GM12873 (cell line): Measurements from ENCODE around the gene CAPN2.

Source experiments
- TF ChIP-seq, protein P1 (sequence below): IDR thresholded peaks from 2 replicates; pipeline ENCODE4 v1.5.1; 2012; ENCODE audit warnings: low read depth, mild to moderate bottlenecking, moderate library complexity, low read length, control low read depth; ENCODE audit not compliant: insufficient read depth; ENCODE audit errors: missing control alignments

CAPN2 gene

DNA sequence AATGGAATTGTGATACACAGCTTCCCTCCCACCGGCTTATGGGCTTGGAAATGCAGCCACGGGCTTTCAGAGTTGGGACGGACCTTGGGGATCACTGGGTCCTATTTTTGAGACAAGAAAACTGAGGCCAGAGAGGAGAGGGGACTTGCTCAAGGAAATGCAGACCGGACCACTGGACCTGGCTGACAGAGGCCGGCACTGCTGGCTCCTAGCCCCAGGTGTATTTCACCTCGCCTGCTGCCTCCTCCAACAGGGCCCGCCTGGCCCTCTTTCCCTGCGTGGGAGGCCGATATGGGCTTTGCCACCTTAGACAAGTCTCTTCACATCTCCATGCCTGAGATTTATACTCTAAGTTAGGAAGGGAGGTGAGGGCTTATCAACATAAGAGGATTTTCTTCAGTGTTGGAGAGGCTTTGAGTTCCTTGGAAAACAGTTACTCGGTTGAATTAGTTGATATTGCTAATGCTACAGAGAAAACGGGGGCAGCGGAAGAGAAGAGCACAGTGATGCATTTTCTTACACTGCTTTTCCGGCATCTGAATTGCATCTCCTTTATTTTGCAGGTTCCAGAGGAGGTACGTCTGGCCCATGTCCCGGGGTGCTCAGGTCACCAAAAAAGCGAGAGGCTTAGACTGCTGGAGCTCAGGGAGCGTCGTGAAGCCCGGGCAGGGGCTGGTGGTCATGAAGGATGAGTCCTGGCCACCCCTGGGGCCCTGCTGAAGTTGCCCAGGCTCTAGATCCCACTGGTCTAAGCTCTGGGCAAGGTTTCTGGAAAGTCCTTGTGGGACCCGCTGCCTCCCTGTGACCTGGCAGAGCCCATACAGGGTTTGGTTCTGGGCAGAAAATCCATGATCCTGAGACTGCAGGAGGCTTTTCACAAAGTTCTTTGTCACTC lies 44.7 kb downstream of the CAPN2 start:
- TF ChIP-seq, protein P1, sequence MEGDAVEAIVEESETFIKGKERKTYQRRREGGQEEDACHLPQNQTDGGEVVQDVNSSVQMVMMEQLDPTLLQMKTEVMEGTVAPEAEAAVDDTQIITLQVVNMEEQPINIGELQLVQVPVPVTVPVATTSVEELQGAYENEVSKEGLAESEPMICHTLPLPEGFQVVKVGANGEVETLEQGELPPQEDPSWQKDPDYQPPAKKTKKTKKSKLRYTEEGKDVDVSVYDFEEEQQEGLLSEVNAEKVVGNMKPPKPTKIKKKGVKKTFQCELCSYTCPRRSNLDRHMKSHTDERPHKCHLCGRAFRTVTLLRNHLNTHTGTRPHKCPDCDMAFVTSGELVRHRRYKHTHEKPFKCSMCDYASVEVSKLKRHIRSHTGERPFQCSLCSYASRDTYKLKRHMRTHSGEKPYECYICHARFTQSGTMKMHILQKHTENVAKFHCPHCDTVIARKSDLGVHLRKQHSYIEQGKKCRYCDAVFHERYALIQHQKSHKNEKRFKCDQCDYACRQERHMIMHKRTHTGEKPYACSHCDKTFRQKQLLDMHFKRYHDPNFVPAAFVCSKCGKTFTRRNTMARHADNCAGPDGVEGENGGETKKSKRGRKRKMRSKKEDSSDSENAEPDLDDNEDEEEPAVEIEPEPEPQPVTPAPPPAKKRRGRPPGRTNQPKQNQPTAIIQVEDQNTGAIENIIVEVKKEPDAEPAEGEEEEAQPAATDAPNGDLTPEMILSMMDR: no peak

DNA sequence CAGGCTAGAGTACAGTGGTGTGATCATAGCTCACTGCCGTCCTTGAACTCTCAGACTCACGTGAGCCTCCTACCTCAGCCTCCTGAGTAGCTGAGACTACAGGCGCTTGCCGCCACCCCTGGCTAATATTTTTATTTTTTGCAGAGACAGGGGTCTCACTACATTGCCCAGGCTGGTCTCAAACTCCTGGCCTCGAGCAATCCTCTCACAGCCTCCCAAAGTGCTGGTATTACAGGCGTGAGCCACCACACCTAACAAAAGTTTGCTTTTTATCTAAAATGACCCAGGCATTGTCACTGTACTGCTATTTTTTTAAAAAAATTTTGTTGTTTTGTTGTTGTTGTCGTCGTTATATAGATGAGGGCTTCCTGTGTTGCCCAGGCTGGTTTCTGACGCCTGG lies 46.4 kb downstream of the CAPN2 start:
- TF ChIP-seq, protein P1: no peak

DNA sequence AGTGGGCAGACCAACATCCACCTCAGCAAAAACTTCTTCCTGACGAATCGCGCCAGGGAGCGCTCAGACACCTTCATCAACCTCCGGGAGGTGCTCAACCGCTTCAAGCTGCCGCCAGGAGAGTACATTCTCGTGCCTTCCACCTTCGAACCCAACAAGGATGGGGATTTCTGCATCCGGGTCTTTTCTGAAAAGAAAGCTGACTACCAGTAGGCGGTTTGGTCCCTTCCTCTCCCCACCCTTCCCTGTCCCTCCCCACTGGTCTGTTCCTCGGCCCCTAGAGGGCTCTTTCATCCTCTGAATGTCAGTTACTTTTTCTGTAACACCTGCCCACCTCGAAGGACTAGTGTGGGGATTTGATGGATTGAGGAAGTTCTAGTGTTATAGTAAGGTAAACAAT lies 46.9 kb downstream of the CAPN2 start:
- TF ChIP-seq, protein P1: no peak

DNA sequence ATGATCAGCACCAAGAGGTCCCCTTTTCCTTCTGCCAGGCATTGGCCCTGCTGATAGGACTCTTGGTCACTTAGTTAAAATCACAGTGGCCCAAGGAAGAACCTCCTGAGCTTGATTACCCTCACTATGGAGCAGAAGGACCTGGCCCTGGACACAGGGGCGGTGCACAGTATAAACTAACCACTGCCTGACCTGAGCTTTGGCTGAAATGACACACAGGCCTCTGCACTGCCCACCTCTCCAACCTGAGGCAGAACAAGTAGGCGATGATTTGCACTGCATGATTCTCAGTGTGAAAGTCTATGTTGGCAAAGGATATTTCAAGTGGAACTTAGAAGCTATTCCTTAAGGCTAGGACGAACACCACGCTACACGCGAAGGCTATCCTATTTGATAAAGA lies 48.5 kb downstream of the CAPN2 start:
- TF ChIP-seq, protein P1: no peak

DNA sequence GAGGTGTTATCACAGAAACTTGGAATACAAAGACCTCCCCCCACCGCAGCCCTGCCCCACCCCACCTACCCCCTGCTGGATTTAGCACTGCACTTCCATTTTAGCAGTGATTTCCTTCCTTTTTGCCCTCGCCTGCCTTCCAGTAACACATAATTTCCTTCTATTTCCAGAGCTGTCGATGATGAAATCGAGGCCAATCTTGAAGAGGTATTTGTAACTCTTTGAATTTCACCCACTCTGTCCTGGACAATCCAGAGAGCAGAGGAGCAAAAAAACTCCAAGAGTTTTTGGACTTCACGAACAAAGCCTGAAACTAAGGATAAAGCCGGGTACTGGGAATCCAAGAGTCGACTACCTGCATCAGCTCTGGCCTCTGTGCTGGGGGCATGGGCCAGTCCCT lies 49.1 kb downstream of the CAPN2 start:
- TF ChIP-seq, protein P1: no peak

DNA sequence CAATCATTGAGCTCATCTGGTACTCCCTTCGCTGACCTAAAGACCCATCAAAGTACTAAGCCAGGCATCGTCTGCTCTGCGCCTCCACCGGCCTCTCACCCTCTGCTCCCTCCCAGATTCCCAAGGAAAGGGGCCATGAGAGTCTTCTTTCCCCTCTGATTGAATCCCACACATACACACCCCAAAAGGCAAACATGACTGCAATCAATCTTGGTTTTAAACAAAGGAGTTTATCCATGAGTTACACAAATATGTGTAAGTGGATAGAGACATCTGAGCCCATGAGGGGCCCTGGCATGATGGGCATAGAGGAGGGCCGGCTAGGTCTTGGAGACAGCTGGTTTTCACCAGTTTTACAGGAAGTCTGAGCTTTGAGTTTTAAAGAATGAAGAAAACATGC lies 50.9 kb downstream of the CAPN2 start:
- TF ChIP-seq, protein P1: no peak

DNA sequence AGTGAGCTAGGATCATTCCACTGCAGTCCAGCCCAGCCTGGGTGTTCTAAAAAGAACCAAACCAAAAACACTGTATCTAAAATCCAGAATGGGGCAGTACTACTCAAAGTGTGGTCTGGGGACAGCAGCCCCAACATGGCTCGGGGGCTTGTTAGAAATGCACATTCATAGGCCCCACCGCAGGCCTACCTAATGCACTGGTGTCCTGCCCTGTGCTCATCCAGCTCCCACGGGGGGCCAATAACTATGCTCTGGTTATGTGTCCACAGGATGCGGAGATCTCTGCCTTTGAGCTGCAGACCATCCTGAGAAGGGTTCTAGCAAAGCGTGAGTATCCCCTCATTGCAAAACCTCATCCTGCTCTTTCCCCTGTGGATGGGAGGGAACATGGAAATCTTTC lies 51.5 kb downstream of the CAPN2 start:
- TF ChIP-seq, protein P1: no peak
